DMS53 (cell line): ENCODE data around the gene RNF217.

Experiments
- DNase-seq: peaks from one replicate; lab custom pipeline; 2025; lab: John Stamatoyannopoulos, UW

RNF217 gene

DNA sequence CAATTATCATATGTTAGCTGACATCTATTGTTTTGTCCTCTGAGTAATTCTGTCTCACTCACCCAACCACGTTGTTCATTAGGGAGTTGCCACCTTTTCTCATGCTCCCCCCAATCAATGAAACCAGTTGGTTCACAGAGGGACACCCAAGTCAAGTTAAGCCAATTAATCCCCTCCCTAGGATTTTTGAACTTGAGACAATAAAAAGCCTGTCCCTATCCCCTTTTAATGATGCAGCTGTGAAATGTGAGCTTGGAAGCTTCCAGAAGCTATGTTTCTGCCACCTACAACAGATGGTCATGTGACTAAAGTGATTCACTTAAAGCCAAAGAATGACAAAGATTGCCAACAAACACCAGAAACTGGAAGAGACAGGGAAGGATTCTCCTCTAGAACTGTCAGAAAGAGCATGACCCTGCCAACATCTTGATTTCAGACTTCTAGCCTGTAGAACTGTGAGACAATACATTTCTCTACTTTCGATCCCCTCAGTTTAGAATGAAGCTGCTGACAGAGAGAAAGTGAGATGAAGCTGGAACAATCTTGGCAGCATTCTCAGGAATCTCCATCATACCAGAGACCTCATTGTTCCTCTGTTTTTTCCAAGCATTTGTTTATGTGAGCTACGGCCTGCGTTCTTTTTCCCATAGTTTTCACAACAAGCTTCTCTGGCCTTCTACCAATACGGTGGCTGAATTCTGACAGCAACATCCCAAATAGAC is 133.5 kb downstream of the RNF217 start:
- no peak for DNase-seq

DNA sequence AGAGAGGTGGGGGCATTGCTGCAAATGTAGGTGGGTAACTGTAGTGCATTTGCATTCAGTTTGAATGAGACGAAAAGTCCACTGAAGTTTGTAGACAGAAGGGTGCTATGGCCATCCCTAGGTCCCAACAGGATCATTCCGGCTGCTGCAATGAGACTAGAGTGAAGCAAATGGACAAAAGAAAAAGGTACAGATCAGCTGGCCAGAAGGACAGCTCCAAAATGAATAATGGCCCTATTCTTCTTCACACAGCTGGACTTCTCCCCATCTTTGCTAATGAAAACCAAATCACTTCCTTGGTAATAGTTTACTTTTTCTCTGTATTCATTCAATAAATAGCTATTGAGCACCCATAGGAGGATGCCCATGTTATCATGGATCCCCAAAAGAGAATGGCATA is 134.9 kb downstream of the RNF217 start:
- no peak for DNase-seq

DNA sequence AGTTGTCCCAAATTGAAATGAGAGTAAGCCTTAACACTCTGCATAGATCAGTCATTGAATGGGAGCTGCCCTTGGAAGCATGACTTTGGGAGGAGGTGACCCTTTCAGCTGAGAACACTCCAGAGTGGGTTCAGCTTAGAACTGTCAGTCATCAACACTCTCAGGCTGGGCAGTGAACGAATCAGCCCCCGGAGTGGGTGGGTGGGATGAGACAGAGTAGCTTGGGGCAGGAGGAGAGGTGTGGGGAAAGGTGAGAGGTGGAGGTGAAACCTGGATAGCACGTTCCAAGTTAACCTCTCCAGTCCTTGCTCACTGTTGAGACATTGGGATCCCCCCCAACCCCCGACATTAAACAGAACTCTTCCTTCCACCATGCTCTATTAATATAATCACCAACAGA is 136.0 kb downstream of the RNF217 start:
- DNase-seq: no peak

DNA sequence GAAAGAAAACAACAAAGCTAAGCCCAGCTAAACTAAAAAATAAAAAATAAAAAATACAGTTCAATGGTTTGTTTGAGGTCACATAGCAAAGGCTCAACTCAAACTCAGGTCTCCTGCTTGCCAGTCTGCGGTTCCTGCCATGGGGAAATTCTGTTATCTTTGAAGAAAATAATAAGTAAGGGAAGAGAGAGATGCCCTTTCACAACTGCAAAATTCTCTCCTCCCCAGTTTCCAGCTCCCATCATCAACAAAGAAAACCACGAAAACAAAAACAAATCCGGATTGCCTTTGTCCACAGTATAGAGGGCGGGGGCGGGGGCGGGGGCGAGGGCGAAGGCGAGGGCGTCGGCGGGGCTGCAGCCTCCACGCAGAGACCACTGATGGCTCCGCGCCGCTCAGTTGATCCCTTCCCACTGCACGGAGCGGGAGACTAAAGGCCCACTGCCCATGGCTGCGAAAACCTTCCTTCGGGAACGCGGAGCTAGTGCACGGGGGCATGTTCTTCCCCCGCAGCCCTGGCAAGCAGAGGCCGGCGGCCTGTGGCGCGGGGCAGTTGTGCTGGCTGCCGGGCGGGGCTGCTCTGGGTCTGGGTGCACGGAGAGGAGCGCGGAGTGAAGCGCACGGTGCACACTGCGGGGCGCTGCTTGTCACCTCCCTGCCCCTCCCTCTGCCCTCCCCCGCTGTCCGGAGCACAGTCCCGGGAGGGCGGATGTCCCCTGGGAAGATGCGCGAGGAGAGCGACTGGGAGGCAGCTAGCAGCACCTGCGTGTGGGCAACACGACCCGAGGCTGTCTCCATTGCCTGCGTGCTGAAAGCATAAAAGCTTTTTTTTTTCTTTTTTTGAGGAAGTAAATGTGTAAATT is 137.2 kb downstream of the RNF217 start:
- DNase-seq: peak; percentile 86

DNA sequence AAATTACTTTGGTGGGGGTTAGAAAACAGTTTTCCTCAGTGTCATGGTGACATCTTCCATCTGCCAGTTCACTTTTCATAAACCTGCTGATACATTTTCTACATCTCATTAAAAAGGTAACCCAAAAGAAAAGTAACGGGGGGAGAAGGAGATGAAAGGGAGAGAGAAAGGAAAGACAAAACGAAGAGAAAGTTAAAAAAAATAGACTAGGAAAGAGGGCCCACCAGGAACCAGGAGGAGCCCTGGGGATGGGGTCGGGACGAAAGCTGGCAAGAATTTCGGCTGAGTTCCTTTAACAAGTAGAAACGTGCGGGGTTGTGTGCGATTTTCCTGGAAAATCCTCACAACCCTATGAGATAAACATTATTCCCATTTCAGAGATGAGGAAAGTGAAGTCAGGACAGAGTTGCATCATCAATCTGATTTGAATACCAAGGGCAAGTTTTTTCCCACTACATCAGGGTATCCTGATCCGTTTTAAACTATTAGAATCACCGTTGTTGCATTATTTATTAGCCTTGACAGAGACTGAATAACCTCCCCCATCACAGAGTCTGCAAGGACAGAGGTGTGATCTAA is 137.9 kb downstream of the RNF217 start:
- no peak for DNase-seq

DNA sequence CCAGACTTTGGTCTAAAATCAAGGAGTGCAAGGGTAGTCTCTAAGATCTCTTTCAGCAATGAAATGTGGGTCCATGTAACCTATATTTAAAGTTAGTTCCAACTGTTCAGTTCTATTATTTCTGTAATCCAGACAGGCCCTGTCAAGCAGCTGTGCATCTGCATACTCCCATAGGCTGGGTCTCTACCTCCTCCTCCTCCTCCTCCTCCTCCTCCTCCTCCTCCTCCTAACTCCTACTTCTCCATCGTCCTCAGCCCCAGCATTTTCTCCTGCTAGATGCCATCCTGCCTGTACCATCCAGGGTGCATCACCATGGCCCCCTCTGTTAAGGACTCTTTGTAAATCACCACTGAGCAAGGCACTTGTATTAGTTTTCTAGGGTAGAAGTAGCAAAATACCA is 138.9 kb downstream of the RNF217 start:
- DNase-seq: no peak

DNA sequence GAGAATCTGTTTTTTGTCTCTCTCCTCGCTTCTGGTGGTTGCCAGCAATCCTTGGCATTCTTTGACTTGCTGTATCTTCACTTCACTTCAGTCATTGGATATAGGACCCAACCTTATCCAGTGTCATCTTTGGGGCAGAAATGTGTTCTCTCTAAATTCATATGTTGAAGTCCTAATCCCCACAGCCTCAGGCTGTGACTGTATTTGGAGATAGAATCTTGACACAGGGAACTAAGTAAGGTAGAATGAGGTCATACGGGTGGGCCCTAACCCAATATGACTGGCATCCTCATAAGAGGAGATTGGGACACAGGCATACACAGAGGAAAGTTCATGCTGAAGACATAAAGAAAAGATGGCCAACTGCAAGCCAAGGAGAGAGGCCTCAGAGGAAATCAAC is 139.4 kb downstream of the RNF217 start:
- no peak for DNase-seq

DNA sequence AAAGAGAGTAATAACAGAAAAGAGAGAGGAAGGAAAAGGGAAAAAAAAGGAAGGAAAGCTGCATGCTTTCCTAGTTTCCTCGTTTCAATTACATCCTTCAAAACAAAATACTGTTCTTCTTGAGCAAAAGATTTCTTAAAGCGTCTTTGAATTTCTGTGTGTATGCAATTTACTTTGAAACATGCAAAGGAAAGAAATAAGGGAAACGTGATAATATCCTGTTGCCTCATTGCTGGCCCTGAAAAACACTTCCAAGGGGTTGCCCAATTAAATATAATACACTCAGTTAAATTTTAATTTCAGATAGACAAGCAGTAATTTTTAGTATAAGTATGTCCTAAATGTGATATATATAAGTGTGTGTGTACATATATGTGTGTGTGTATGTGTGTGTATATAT is 140.2 kb downstream of the RNF217 start:
- no peak for DNase-seq

DNA sequence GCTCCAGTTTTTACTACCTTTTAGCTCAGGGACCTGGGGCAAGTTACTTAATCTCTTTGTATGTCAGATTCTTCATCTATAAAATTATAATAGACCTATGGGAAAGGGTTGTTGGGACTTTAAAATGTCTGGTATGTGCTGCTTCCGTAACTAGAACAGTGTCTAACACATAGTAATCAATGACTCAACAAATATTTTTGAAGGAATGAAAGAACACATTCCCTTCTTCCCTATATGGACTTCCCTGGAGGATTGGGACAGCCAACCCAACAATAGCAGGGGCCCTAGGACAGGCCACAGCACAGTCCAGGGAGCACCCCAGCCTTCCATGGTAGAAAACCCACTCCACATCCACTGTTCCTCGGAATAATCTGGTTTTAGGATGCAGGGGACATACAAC is 140.7 kb downstream of the RNF217 start:
- no peak for DNase-seq

DNA sequence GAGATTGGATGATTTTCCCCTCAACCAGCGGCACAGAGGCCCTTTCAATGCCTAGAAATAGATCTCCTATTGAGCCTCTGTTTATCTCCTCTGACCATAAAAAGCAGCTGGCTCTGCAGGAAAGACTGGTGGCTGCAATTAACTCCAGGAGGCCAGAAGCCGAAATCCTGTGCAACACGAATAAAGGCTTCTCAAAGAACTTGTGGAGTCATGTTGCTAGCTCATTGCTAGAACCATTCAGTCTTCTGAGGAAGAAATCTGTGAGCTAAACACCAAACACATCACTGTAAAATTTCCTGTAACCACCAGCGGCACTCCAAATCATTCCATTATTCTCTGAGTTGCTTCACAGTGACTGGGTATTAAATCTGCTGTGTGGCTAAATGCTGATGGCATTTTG is 142.2 kb downstream of the RNF217 start:
- DNase-seq: no peak

DNA sequence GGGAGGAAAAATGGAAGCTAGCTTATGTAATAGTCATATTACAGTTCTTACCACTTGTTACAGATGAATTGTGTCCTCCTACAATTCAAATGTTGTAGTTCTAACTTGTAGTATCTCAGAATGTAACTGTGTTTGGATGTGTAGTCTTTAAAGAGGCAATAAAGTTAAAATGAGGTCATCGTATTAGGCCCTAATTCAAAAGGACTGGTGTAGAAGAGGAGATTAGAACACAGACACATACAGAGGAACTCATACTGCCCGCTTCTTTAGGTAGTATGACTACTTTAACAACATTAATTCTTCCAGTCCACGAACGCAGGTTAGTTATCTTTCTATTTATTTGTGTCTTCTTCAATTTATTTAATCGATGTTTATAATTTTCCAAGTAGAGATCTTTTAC is 144.8 kb downstream of the RNF217 start:
- DNase-seq: no peak

DNA sequence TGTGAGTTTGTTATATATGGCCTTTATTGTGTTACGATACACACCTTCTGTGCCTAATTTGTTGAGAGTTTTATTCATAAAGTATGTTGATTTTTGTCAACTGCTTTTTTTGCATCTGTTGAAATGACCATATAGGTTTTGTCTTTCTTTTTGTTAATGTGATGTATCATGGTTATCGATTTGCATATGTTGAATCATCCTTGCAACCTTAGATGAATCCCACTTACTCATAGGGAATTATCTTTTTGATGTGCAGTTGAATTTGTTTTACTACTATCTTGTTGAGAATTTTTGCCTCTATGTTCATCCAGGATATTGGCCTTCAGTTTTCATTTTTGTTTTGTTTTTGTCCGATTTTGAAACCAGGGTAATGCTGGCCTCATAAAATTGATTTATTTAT is 145.7 kb downstream of the RNF217 start:
- peak; percentile 5 for DNase-seq

DNA sequence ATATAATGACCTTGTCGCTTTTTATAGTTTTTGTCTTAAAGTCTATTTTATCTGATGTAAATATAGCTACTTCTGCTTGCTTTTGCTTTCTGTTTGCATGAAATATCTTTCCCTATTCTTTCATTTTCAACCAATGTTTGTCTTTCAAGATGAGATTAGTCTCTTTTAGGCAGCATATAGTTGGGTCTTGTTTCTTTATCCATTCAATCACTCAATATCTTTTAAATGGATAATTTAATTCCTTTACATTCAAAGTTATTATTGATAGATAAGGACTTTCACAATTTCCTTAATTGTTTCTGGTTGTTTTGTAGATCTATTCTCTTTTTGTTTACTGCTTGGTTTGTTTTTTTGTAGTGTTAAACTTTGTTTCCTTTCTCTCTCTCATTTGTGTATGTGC is 147.8 kb downstream of the RNF217 start:
- no peak for DNase-seq

DNA sequence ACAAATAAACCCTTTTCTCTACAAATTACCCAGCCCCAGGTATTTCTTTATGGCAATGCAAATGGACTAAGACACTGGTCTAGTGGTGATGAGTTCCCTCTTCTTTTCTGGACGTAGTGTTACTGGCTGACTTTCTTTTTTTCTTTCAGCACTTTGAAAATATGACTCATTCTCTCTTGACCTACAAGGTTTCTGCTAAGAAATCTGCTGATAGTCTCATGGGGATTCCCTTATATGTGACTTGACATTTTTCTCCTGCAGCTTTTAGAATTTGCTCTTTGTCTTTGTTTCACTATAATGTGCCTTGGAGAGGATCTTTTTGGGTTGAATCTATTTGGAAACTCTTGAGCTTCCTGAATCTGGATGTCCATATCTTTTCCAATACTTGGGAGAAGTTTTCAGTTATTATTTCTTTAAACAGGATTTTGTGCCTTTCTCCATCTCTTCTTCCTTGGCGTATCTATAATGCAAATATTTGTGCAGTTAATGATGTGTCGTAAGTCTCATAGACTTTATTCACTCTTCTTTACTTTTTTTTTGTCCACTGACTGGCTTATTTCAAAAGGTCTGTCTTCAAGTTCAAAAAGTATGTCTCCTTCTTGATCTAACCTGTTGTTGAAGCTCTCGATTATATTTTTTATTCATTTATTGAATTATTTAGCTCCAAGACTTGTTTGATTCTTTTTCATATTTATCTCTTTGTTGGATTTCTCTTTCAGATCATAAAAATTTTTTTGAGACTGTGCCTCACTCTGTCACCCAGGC is 149.2 kb downstream of the RNF217 start:
- no peak for DNase-seq

DNA sequence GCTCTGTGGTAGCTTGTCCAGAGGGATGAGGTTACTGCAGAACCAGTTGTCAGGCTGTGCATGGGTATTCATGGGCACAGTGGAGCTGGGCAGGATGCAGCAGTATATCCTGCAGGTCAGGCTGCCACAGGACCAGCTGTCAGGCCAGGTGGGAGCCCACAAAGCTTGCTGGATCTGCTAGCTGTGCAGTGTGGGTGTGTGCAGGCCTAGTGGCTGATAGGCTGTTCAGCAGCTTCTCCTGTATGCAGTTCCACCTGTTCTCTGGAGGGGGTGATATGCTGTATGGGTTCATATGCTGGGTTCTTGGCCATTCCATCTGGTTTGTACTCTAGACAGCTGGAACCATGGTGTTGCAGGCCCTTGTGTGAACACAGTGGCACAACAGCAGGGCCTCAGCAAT is 150.7 kb downstream of the RNF217 start:
- DNase-seq: no peak

DNA sequence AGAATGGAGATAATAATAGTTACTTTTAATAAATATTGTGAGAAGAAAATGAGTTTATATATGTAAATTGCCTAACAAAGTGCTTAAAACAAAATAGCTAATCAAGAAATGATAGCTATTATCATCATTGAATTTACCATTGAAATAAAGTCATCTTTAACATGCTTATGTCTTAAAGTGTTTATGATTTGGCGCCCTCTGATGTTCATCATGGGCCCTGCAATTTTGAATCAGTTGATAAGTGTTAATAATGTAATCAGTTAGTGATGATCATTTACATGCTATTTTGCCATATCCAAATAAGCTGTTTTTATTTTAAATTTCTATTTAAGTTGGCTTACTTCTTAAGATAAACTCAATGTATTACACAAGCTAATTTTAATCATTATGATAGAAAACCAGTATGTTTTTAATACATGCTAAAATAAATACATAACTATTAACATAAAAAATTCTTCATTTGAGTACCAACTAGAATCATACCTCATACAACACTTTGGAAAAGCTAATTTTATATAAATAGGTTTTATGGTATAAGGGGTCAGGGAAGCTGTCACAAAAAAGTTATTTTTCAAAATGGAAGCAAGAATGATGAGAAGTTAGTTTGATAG is 152.1 kb downstream of the RNF217 start:
- peak; percentile 64 for DNase-seq

DNA sequence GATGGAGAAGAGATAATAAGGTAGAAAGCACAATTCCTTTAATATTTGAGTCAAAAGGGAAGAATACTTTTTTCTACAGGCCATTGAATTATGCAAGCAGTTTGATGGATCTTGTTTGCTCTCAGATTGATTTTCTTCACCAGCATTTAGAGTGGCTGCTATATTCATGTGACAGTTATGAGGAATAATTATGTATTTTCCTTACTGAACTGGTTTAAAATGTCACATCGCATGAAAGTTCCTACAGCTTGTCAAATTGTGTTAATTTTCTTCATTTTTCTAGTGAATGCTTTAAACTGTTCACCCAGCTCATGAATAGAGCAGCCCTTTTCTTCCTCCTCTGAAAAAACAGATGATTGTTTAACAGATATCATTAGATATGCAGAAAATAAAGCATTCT is 153.9 kb downstream of the RNF217 start:
- no peak for DNase-seq

DNA sequence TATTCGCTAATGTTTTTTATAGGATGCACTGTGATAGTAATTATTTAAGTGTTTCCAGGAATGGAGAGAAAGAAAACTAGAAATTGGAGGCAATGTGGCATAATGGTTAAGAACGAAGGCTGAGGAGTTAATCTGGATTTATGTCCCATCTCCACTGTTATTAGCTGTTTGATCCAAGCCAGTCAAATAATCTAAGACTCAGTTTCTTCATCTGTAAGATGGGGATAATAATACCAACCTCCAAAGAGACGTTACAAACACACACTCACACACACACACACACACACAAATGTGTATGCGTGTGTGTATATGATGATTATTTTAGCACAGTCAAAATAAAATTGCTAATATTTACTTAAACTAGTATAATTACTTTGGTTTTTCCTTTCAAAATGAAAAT is 154.5 kb downstream of the RNF217 start:
- no peak for DNase-seq

DNA sequence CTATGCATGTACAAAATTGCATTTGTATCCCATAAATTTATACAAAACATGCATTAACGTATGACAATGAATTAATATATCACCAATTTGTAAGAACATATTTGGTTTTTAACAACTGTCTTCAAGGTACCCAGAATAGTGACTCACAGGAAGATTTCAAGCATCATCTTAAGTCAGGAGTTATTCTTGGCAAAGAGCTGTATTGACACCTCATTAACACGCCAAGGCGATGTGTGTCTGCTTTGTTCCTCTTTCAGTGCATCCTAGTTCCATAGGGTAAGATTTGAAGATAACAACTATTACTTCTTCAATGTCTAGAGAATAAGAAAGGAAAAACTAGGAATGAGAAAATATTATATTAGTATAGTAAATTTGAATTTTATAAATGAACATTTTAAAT is 155.6 kb downstream of the RNF217 start:
- no peak for DNase-seq

DNA sequence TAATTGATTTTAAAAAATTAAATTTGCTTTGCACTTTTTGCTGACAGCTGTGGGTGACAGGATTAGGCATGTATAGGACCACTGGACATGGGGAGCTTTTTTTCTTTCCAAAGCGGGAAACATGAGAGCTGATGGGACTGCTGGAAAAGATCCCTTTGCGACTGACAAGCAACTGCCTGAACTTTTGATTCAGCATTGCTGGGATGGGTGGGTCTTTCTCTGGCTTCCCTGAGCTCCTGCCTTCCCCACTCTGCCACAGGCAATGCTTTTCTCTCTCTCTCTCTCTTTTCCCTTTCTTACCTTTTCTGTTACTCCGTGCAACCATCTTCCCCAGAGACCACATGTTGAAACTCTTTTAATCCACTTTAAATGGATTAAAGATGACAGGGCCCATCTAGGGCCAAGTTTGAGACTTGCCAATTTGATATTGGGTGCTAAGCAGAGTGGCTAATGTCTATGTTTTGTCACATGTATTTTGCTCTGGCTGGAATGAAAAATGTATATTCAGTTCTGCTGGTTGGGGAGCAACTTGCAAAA is 157.9 kb downstream of the RNF217 start:
- DNase-seq: no peak

DNA sequence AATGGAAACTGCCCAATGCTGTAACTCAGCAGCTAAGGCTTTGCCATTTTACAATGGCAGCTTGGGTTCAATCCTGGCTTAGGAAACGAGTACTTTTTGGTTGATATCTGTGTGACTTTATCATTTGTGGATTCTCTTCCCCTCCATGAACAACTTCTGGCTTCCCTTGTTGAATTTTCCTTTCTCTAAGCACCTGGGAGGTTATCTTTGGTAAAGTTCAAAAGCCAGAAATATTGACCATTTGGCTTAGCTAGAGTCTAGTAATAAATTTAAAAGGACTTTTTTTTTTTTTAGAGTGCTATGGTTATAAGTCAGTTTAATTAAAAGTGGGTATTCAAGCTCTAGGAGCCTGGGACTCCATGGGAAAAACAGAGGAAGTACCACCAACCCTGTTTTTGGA is 159.7 kb downstream of the RNF217 start:
- DNase-seq: no peak

DNA sequence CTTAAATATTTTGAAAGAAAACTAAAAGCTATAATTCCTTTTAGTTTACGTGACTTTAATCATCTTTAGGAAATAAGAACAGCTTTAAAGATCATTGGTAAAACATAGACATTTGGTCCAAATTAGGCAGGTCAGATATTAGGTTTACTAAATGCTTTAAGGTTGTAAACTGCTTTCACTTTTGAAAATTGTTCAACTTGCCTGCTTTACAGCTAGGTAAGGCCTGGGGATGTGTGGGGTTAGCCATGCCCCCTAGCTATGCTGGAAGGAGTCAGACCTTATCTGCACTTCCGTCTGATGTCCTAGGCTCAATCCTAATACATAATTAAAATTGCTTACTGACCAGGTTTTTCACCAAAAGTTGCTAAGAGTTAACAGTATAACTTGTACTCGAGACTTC is 160.8 kb downstream of the RNF217 start:
- DNase-seq: no peak
